Fibroblast of villous mesenchyme (primary cell): ENCODE data around the gene RNU6-7. TPM values are rescaled to one million over a fixed set of nuclear protein-coding genes. Genes with fewer than 3 reads are reported as not detected.

Experiments used
- DNase-seq: peaks from one replicate; pipeline ENCODE4 v3.0.0-alpha.2; 2010; ENCODE audit warnings: low read depth
- H3K4me3 ChIP-seq: 2 replicates; pipeline ENCODE4 v1.5.1; 2011; ENCODE audit warnings: low read depth, mild to moderate bottlenecking, low read length
- small RNA-seq: library from RNA; depleted of rRNA; stranded (forward); fragments of <200 nt; gene quantifications from one replicate; pipeline ENCODE3, GENCODE V24; 2012
- total RNA-seq: library from RNA; depleted of rRNA; stranded (reverse); fragments of >200 nt; gene quantifications from 2 replicates; pipeline ENCODE4 v1.2.3, GENCODE V29; 2012
- TF ChIP-seq, protein P1 (sequence below): IDR thresholded peaks from 2 replicates; pipeline ENCODE4 v1.5.1; 2012; ENCODE audit warnings: low read depth, mild to moderate bottlenecking, low read length; ENCODE audit not compliant: insufficient read depth

RNU6-7 gene
- total RNA-seq, 1 donor: not detected

DNA sequence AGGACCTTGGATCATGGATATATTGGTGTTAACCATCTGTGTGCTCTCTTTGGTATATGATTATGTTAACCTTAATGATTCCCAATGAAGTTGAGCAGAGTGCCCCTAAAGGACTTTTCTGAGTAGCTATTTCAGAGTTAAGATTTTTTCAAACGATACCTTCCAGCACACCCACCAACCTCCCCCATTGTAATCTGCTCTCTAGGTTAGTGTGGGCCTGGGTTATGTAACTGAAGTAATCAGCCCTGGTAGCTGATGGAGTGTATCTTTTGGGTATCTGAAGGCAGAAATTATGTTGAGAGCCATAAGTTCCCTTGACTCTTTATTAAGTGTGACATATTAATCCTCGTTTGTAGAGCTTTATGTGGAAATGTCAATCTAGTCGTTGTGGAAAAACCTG is 48.8 kb downstream of the RNU6-7 start:
- no peak for DNase-seq
- TF ChIP-seq, protein P1, sequence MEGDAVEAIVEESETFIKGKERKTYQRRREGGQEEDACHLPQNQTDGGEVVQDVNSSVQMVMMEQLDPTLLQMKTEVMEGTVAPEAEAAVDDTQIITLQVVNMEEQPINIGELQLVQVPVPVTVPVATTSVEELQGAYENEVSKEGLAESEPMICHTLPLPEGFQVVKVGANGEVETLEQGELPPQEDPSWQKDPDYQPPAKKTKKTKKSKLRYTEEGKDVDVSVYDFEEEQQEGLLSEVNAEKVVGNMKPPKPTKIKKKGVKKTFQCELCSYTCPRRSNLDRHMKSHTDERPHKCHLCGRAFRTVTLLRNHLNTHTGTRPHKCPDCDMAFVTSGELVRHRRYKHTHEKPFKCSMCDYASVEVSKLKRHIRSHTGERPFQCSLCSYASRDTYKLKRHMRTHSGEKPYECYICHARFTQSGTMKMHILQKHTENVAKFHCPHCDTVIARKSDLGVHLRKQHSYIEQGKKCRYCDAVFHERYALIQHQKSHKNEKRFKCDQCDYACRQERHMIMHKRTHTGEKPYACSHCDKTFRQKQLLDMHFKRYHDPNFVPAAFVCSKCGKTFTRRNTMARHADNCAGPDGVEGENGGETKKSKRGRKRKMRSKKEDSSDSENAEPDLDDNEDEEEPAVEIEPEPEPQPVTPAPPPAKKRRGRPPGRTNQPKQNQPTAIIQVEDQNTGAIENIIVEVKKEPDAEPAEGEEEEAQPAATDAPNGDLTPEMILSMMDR: no peak
- no peak overlapping the region for H3K4me3 ChIP-seq

DNA sequence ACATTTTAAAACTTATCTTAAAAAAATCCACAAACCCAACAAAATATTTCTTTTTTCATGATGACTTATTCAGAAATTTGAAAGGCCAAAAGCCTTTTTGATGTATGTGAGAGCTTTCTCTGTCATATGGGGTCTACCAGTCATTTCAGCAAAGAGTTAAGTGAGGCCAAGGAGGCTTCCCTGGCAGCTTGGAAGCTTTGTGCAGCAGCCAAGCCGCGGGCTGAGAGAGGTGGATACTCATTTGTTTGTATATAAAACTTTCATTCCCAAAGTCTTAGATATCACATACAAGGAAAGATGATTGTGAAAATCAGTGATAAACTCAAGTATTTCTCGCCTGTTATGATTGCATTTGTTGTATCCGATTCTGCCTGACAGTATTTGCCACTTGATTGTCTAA is 49.7 kb downstream of the RNU6-7 start:
- H3K4me3 ChIP-seq: no peak overlapping the region
- TF ChIP-seq, protein P1: no peak
- DNase-seq: peak; percentile 5

Small RNA genes lying within 50 kb of the gene (small RNA-seq; reads per million reads assigned to genes)
- gene RNU6-7 (0.75 reads per million), gene RNU6-8 (7.4 reads per million, percentile 87 among the genes with 10 or more reads in this experiment)

Other genes with a start within 250 kb of the RNU6-7 start
- gene ARHGAP5, start 124.7 kb upstream of the RNU6-7 start, total RNA-seq: 89.9 and 166 TPM in 2 replicates
- gene RNU6-8, start 1.2 kb downstream of the RNU6-7 start, total RNA-seq: not detected in 2 replicates
- gene AKAP6, start 127.3 kb downstream of the RNU6-7 start, total RNA-seq: 3.9 and 7.1 TPM in 2 replicates